Keratinocyte (primary cell): ENCODE measurements around the gene HLA-DMA.

Source experiments
- EZH2 ChIP-seq: IDR thresholded peaks from one replicate; pipeline ENCODE4 v1.6.1; 2012; ENCODE audit warnings: inconsistent platforms, mild to moderate bottlenecking, low read length, moderate library complexity
- TF ChIP-seq, protein P1 (sequence below), 3 experiments: IDR thresholded peaks in 1 of 3; conservative IDR thresholded peaks in 1 of 3; optimal IDR thresholded peaks in 1 of 3; 2 replicates in 2 of 3; 3 replicates in 1 of 3; pipeline versions ENCODE3 to v1.5.1; 2011; ENCODE audit warnings: low read length in 3 of 3, mild to moderate bottlenecking in 3 of 3, moderate library complexity in 2 of 3, control low read depth in 1 of 3, inconsistent platforms in 1 of 3; ENCODE audit not compliant: insufficient read depth in 2 of 3; ENCODE audit errors: extremely low read depth in 1 of 3

DNA sequence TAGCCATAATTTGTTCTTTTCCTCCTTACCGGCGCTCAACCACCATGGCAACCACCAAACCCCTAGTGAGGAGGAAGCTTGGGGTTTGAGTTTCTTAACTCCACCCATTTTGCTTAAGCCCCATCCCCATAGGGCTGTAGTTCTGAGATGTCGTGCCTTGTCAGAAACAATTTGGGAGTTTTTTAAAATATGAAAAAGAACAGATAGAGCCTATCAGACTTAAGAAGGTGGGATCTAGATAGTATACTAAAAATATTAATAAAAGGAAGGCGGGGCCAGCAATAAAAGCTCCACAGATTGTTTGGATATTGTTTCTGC is 21.1 kb upstream of the HLA-DMA start:
- TF ChIP-seq, protein P1, sequence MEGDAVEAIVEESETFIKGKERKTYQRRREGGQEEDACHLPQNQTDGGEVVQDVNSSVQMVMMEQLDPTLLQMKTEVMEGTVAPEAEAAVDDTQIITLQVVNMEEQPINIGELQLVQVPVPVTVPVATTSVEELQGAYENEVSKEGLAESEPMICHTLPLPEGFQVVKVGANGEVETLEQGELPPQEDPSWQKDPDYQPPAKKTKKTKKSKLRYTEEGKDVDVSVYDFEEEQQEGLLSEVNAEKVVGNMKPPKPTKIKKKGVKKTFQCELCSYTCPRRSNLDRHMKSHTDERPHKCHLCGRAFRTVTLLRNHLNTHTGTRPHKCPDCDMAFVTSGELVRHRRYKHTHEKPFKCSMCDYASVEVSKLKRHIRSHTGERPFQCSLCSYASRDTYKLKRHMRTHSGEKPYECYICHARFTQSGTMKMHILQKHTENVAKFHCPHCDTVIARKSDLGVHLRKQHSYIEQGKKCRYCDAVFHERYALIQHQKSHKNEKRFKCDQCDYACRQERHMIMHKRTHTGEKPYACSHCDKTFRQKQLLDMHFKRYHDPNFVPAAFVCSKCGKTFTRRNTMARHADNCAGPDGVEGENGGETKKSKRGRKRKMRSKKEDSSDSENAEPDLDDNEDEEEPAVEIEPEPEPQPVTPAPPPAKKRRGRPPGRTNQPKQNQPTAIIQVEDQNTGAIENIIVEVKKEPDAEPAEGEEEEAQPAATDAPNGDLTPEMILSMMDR (optimal IDR thresholded peaks at IDR 0.05 in 1 of 3, IDR thresholded peaks at IDR 0.05 in 1 of 3, conservative IDR thresholded peaks at IDR 0.05 in 1 of 3; ENCODE audit: extremely low read depth in 1 of 3, insufficient read depth in 2 of 3, low read length in 3 of 3), result no peak
- no peak for TF ChIP-seq EZH2
